ENCODE results near the gene NFASC. TPM values are rescaled to one million over a fixed set of nuclear protein-coding genes. Genes with fewer than 3 reads are reported as not detected.

NFASC gene
- total and polyA plus RNA-seq, 2 experiments from 2014 or later = 3.9 to 11.7 TPM

- Histone ChIP-seq H3K36me3 (ENCODE audit: insufficient read depth) (no peaks in the 10 kb centered on the region), H4K20me1 (replicated peaks; ENCODE audit: insufficient read depth) (no peaks in the 10 kb centered on the region), H3K79me2 (replicated peaks; ENCODE audit: insufficient read depth) (no peaks in the 10 kb centered on the region), H3F3A (replicated peaks; ENCODE audit: low read depth) (no peaks in the 10 kb centered on the region), H3K27me3 (ENCODE audit: insufficient read depth) (no peaks in the 10 kb centered on the region), H3K9me2 (ENCODE audit: insufficient read depth) (no peaks in the 10 kb centered on the region; the same call in 1 of the 2 replicates), H3K4me2 (no peak overlapping the region), H3K4me3 (no peak overlapping the region), H2AFZ (no peak overlapping the region), H3K4me1 (ENCODE audit: insufficient read depth) (no peaks in the 10 kb centered on the region), H3K27ac (ENCODE audit: low read depth) (no peak overlapping the region)
- H3K4me1 Mint-ChIP-seq = peaks cover 10% of the 10 kb centered on the region
- H3K27me3 Mint-ChIP-seq (ENCODE audit: insufficient read depth, low read depth, poor library complexity) = peaks cover 9% of the 10 kb centered on the region
- H3K27ac Mint-ChIP-seq = no peak overlapping the region
- ATAC-seq (no peak), DNase-seq (ENCODE audit: low spot score) (no peak)
- no peaks in the 10 kb centered on the region for H3K36me3 Mint-ChIP-seq (ENCODE audit: low read depth)
- H3K4me3 Mint-ChIP-seq = no peak overlapping the region
- no peaks in the 10 kb centered on the region for H3K9me3 Mint-ChIP-seq
- TF ChIP-seq STAT1 (IDR thresholded peaks at IDR 0.05; ENCODE audit: unreplicated experiment) (no peak), EZH2 (IDR thresholded peaks at IDR 0.05; ENCODE audit: low read depth, unreplicated experiment) (no peak), CREB1 (CRISPR knock-in tag; IDR thresholded peaks at IDR 0.05; ENCODE audit: low read depth) (no peak), EZH2phosphoT487 (IDR thresholded peaks at IDR 0.05; ENCODE audit: unreplicated experiment) (no peak), ZNF114 (CRISPR knock-in tag; IDR thresholded peaks at IDR 0.05) (no peak), NANOG (IDR thresholded peaks at IDR 0.05; ENCODE audit: borderline replicate concordance) (no peak), JUNB (IDR thresholded peaks at IDR 0.05; ENCODE audit: unreplicated experiment) (no peak), ZNF331 (CRISPR knock-in tag; IDR thresholded peaks at IDR 0.05; ENCODE audit: low read depth) (no peak), CTCF (conservative IDR thresholded peaks at IDR 0.05; ENCODE audit: low read depth in 2 of 2) (no peak), POLR2AphosphoS5 (IDR thresholded peaks at IDR 0.05; ENCODE audit: low read depth) (no peak)
- TF ChIP-seq, protein P1, sequence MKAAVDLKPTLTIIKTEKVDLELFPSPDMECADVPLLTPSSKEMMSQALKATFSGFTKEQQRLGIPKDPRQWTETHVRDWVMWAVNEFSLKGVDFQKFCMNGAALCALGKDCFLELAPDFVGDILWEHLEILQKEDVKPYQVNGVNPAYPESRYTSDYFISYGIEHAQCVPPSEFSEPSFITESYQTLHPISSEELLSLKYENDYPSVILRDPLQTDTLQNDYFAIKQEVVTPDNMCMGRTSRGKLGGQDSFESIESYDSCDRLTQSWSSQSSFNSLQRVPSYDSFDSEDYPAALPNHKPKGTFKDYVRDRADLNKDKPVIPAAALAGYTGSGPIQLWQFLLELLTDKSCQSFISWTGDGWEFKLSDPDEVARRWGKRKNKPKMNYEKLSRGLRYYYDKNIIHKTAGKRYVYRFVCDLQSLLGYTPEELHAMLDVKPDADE (IDR thresholded peaks at IDR 0.05) = no peak
- TF ChIP-seq, protein P2, sequence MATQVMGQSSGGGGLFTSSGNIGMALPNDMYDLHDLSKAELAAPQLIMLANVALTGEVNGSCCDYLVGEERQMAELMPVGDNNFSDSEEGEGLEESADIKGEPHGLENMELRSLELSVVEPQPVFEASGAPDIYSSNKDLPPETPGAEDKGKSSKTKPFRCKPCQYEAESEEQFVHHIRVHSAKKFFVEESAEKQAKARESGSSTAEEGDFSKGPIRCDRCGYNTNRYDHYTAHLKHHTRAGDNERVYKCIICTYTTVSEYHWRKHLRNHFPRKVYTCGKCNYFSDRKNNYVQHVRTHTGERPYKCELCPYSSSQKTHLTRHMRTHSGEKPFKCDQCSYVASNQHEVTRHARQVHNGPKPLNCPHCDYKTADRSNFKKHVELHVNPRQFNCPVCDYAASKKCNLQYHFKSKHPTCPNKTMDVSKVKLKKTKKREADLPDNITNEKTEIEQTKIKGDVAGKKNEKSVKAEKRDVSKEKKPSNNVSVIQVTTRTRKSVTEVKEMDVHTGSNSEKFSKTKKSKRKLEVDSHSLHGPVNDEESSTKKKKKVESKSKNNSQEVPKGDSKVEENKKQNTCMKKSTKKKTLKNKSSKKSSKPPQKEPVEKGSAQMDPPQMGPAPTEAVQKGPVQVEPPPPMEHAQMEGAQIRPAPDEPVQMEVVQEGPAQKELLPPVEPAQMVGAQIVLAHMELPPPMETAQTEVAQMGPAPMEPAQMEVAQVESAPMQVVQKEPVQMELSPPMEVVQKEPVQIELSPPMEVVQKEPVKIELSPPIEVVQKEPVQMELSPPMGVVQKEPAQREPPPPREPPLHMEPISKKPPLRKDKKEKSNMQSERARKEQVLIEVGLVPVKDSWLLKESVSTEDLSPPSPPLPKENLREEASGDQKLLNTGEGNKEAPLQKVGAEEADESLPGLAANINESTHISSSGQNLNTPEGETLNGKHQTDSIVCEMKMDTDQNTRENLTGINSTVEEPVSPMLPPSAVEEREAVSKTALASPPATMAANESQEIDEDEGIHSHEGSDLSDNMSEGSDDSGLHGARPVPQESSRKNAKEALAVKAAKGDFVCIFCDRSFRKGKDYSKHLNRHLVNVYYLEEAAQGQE (IDR thresholded peaks at IDR 0.05; ENCODE audit: unreplicated experiment) = no peak
- TF ChIP-seq, protein P3, sequence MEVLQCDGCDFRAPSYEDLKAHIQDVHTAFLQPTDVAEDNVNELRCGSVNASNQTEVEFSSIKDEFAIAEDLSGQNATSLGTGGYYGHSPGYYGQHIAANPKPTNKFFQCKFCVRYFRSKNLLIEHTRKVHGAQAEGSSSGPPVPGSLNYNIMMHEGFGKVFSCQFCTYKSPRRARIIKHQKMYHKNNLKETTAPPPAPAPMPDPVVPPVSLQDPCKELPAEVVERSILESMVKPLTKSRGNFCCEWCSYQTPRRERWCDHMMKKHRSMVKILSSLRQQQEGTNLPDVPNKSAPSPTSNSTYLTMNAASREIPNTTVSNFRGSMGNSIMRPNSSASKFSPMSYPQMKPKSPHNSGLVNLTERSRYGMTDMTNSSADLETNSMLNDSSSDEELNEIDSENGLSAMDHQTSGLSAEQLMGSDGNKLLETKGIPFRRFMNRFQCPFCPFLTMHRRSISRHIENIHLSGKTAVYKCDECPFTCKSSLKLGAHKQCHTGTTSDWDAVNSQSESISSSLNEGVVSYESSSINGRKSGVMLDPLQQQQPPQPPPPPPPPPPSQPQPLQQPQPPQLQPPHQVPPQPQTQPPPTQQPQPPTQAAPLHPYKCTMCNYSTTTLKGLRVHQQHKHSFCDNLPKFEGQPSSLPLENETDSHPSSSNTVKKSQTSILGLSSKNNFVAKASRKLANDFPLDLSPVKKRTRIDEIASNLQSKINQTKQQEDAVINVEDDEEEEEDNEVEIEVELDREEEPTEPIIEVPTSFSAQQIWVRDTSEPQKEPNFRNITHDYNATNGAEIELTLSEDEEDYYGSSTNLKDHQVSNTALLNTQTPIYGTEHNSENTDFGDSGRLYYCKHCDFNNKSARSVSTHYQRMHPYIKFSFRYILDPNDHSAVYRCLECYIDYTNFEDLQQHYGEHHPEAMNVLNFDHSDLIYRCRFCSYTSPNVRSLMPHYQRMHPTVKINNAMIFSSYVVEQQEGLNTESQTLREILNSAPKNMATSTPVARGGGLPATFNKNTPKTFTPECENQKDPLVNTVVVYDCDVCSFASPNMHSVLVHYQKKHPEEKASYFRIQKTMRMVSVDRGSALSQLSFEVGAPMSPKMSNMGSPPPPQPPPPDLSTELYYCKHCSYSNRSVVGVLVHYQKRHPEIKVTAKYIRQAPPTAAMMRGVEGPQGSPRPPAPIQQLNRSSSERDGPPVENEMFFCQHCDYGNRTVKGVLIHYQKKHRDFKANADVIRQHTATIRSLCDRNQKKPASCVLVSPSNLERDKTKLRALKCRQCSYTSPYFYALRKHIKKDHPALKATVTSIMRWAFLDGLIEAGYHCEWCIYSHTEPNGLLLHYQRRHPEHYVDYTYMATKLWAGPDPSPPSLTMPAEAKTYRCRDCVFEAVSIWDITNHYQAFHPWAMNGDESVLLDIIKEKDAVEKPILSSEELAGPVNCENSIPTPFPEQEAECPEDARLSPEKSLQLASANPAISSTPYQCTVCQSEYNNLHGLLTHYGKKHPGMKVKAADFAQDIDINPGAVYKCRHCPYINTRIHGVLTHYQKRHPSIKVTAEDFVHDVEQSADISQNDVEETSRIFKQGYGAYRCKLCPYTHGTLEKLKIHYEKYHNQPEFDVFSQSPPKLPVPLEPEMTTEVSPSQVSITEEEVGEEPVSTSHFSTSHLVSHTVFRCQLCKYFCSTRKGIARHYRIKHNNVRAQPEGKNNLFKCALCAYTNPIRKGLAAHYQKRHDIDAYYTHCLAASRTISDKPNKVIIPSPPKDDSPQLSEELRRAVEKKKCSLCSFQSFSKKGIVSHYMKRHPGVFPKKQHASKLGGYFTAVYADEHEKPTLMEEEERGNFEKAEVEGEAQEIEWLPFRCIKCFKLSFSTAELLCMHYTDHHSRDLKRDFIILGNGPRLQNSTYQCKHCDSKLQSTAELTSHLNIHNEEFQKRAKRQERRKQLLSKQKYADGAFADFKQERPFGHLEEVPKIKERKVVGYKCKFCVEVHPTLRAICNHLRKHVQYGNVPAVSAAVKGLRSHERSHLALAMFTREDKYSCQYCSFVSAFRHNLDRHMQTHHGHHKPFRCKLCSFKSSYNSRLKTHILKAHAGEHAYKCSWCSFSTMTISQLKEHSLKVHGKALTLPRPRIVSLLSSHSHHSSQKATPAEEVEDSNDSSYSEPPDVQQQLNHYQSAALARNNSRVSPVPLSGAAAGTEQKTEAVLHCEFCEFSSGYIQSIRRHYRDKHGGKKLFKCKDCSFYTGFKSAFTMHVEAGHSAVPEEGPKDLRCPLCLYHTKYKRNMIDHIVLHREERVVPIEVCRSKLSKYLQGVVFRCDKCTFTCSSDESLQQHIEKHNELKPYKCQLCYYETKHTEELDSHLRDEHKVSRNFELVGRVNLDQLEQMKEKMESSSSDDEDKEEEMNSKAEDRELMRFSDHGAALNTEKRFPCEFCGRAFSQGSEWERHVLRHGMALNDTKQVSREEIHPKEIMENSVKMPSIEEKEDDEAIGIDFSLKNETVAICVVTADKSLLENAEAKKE (CRISPR knock-in tag; IDR thresholded peaks at IDR 0.05) = no peak
Observed at GRCh38 chr1:204846546-204846945, 24.1 kb upstream of the NFASC start.
